Measurements from ENCODE around the gene RBM6.
"Not testable (repeated sequence)": the region's sequence is repeated elsewhere in the genome, so short reads cannot be mapped to it uniquely, and the experiment has no call there.

Gene RBM6

GRCh38 chr3:49939858-49940666, at the start of gene RBM6:
RBM6 (plus strand) TSS chr3:49940150; CDS start chr3:49962642, 22,492 bp downstream.
- peak; percentile 98 for DNase-seq

GRCh38 chr3:49895791-49896190, 44.2 kb upstream of the RBM6 start:
- DNase-seq = no peak

- no peak for DNase-seq
Measured at GRCh38 chr3:49896345-49896744, 43.6 kb upstream of the RBM6 start.

- DNase-seq = no peak
Measured at GRCh38 chr3:49898991-49899390, 41.0 kb upstream of the RBM6 start.

- peak; percentile 46 for DNase-seq
Measured at GRCh38 chr3:49899815-49900214, 40.1 kb upstream of the RBM6 start.

- no peak for DNase-seq
Measured at GRCh38 chr3:49900491-49901153, 39.3 kb upstream of the RBM6 start.

GRCh38 chr3:49901366-49902339, 38.3 kb upstream of the RBM6 start:
- no peak for DNase-seq

- DNase-seq = no peak
Measured at GRCh38 chr3:49902511-49903345, 37.2 kb upstream of the RBM6 start.

- DNase-seq = peak; percentile 79
Measured at GRCh38 chr3:49903451-49904424, 36.2 kb upstream of the RBM6 start, which contains the start of gene MST1R. MST1R (minus strand) TSS chr3:49903873; CDS start chr3:49903609, 264 bp downstream.

- DNase-seq = not testable (repeated sequence)
Measured at GRCh38 chr3:49904448-49904847, 35.5 kb upstream of the RBM6 start.

- peak; percentile 75 for DNase-seq
Measured at GRCh38 chr3:49906073-49906743, 33.7 kb upstream of the RBM6 start.

- DNase-seq = peak; percentile 76
Measured at GRCh38 chr3:49908373-49909199, 31.4 kb upstream of the RBM6 start.

GRCh38 chr3:49910409-49911123, 29.4 kb upstream of the RBM6 start:
- no peak for DNase-seq

- no peak for DNase-seq
Measured at GRCh38 chr3:49911124-49911420, 28.9 kb upstream of the RBM6 start.

GRCh38 chr3:49911611-49912010, 28.3 kb upstream of the RBM6 start:
- DNase-seq = no peak

- no peak for DNase-seq
Measured at GRCh38 chr3:49912881-49913281, 27.1 kb upstream of the RBM6 start.

- no peak for DNase-seq
Measured at GRCh38 chr3:49914906-49915305, 25.0 kb upstream of the RBM6 start.

GRCh38 chr3:49916686-49917085, 23.3 kb upstream of the RBM6 start:
- DNase-seq = no peak
